Measurements from ENCODE around the gene MVD.

The MVD gene

DNA sequence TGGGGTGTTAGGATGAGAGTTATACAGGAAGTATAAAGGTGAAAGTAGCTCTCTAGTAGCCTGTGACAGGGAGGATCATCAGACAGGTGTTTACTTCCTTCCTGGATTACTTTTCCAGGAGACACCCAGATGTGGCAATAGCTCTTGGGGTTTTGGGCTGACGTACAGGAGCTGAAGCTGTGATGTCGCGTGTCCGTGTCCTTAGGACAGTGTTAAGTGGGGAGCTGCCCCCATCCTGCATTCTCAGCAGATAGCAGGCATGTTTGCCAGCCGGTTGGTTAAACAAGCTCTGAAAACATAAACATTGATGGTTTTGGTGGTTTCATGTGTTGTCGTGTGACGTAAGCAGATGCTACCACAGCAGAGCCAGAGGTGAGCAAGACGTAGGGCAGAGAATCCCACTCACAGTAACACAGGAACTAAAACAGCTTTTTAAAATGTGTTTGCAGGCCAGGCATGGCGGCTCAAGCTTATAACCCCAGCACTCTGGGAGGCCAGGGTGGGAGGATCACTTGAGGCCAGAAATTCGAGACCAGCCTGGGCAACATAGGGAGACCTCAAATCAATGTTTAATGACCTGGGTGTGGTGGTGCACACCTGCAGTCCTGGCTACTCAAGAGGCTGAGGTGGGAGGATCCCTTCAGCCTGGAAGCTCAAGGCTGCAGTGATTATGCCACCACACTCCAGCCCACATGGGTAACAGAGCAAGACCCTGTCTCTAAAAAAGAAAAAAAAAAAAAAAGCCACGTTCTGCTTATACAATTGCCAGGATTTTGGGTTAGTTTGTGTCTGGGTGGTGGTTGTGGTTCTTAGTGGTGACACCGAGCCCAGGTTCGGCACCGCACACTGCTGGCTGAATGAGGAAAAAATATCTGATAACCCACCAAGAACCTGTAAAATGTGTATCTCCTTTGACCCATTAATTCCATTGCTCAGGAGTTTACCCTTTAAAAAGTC is 42.8 kb downstream of the MVD start:
- peaks cover 3% of the 10 kb centered on the region; the same call in 1 of the 2 replicates for H4K20me1 ChIP-seq (ENCODE audit: low read depth, low read length)
- H3K4me3 ChIP-seq (ENCODE audit: insufficient read depth, low read length, poor library complexity, severe bottlenecking), result no peak overlapping the region
- H3F3A ChIP-seq (ENCODE audit: insufficient read depth), result no peaks in the 10 kb centered on the region
- no peak overlapping the region for H3K4me2 ChIP-seq (ENCODE audit: low read depth, low read length, poor library complexity, severe bottlenecking)
- H3K27me3 ChIP-seq (ENCODE audit: low read length), result no peaks in the 10 kb centered on the region
- H3K9me2 ChIP-seq (replicated peaks; ENCODE audit: insufficient read depth, low read length), result no peaks in the 10 kb centered on the region
- H3K27ac ChIP-seq (ENCODE audit: low read depth, low read length), result no peak overlapping the region
- H3K9ac ChIP-seq (ENCODE audit: low read length), result no peak overlapping the region
- H3K9me3 ChIP-seq (ENCODE audit: insufficient read depth, low read length), result no peaks in the 10 kb centered on the region
- H2AFZ ChIP-seq (ENCODE audit: low read depth, low read length, severe bottlenecking), result no peak overlapping the region
- no peaks in the 10 kb centered on the region for H3K36me3 ChIP-seq (ENCODE audit: low read length)
- TF ChIP-seq, protein P1, sequence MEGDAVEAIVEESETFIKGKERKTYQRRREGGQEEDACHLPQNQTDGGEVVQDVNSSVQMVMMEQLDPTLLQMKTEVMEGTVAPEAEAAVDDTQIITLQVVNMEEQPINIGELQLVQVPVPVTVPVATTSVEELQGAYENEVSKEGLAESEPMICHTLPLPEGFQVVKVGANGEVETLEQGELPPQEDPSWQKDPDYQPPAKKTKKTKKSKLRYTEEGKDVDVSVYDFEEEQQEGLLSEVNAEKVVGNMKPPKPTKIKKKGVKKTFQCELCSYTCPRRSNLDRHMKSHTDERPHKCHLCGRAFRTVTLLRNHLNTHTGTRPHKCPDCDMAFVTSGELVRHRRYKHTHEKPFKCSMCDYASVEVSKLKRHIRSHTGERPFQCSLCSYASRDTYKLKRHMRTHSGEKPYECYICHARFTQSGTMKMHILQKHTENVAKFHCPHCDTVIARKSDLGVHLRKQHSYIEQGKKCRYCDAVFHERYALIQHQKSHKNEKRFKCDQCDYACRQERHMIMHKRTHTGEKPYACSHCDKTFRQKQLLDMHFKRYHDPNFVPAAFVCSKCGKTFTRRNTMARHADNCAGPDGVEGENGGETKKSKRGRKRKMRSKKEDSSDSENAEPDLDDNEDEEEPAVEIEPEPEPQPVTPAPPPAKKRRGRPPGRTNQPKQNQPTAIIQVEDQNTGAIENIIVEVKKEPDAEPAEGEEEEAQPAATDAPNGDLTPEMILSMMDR (IDR thresholded peaks at IDR 0.05; ENCODE audit: insufficient read depth, low read length, poor library complexity, severe bottlenecking), result no peak
- no peak for TF ChIP-seq EZH2phosphoT487 (conservative IDR thresholded peaks at IDR 0.05; ENCODE audit: low read length)
- H3K79me2 ChIP-seq (ENCODE audit: insufficient read depth, low read length), result 0 out of 2 replicates have a peak, but pooled peaks cover 6% of the 10 kb centered on the region

DNA sequence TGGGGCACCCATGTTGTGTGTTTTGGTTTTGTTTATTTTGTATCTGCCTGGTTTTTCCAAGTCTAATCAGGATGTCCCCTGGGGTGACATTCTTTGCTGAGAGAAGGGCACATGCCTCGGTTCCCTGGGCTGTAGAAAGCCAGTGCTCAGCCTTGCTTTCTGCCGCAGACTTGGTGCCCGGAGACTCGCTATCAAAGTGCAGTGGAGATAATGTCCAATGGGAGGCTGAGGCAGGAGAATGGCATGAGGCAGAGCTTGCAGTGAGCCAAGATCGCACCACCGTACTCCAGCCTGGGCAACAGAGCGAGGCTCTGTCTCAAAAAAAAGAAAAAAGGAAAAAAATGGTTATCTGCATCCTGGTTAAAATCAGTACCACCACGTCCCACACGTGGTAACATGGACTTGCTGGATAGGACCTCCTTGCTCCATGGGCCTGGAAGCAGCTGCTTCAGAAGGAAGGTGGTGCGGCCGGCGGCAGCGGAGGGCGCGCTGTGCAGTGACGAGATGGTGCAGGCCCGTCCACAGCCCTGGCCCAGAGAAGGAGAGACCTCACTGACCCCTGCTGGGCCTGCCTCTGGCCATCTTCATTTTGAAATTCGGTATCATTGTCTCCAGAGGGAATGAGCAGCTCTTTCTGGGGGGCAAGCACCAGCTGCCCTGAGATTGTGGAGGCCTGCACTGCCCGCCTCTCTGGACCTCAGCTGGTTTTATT is 43.8 kb downstream of the MVD start:
- H3K27me3 ChIP-seq (ENCODE audit: low read length), result no peaks in the 10 kb centered on the region
- no peaks in the 10 kb centered on the region for H3K9me3 ChIP-seq (ENCODE audit: insufficient read depth, low read length)
- no peak overlapping the region for H2AFZ ChIP-seq (ENCODE audit: low read depth, low read length, severe bottlenecking)
- H3K9me2 ChIP-seq (replicated peaks; ENCODE audit: insufficient read depth, low read length), result no peaks in the 10 kb centered on the region
- no peaks in the 10 kb centered on the region for H3K36me3 ChIP-seq (ENCODE audit: low read length)
- no peaks in the 10 kb centered on the region for H3F3A ChIP-seq (ENCODE audit: insufficient read depth)
- no peak overlapping the region for H3K9ac ChIP-seq (ENCODE audit: low read length)
- H3K4me3 ChIP-seq (ENCODE audit: insufficient read depth, low read length, poor library complexity, severe bottlenecking), result no peak overlapping the region
- 0 out of 2 replicates have a peak, but pooled peaks cover 7% of the 10 kb centered on the region for H3K79me2 ChIP-seq (ENCODE audit: insufficient read depth, low read length)
- H3K4me2 ChIP-seq (ENCODE audit: low read depth, low read length, poor library complexity, severe bottlenecking), result no peak overlapping the region
- peaks cover 3% of the 10 kb centered on the region; the same call in 1 of the 2 replicates for H4K20me1 ChIP-seq (ENCODE audit: low read depth, low read length)
- H3K27ac ChIP-seq (ENCODE audit: low read depth, low read length), result no peak overlapping the region
- TF ChIP-seq EZH2phosphoT487 (conservative IDR thresholded peaks at IDR 0.05; ENCODE audit: low read length), result no peak
- TF ChIP-seq, protein P1 (IDR thresholded peaks at IDR 0.05; ENCODE audit: insufficient read depth, low read length, poor library complexity, severe bottlenecking), result no peak

DNA sequence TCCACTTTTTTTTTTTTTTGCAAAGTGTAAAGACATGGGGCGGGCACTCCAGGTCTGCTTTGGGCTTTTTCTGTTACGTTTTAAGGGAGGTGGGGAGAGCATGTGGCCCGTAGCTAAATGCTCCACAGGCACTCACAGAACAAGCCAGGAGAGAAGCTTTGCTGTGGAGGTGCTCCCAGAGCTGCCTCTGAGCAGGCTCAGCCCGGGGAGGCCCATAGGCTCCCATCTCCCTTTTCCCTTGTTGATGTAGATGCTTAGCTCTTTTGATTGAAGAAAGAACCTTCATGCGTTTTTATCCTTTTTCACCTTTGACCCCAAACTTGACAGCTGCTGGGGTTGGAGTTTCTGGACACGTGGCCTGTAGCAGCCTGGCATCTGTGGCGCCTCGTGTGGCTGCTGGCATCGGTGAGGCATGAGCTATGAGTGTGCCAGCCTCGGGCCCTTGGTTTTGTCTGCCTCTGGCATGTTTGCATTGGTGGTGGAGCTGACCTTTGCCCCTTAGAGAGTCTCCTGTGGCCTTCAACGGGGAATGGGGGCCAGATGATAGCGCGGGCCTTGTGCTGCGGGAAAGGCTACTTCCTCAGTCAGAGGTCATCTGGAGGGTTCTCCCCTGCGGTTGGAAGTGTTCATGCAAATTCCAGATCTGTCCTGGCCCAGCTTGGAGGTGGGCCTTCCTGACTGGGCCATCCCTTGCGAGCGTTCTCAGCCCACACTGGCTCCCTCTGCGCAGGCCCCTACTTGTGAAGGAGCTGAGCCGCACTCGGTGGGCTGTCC is 44.5 kb downstream of the MVD start:
- H3K27ac ChIP-seq (ENCODE audit: low read depth, low read length), result no peak overlapping the region
- no peaks in the 10 kb centered on the region for H3K27me3 ChIP-seq (ENCODE audit: low read length)
- H3K79me2 ChIP-seq (ENCODE audit: insufficient read depth, low read length), result 0 out of 2 replicates have a peak, but pooled peaks cover 7% of the 10 kb centered on the region
- H2AFZ ChIP-seq (ENCODE audit: low read depth, low read length, severe bottlenecking), result no peak overlapping the region
- no peak for TF ChIP-seq EZH2phosphoT487 (conservative IDR thresholded peaks at IDR 0.05; ENCODE audit: low read length)
- TF ChIP-seq, protein P1 (IDR thresholded peaks at IDR 0.05; ENCODE audit: insufficient read depth, low read length, poor library complexity, severe bottlenecking), result no peak
- peaks cover 3% of the 10 kb centered on the region; the same call in 1 of the 2 replicates for H4K20me1 ChIP-seq (ENCODE audit: low read depth, low read length)
- no peak overlapping the region for H3K9ac ChIP-seq (ENCODE audit: low read length)
- H3K36me3 ChIP-seq (ENCODE audit: low read length), result no peaks in the 10 kb centered on the region
- H3K4me3 ChIP-seq (ENCODE audit: insufficient read depth, low read length, poor library complexity, severe bottlenecking), result no peak overlapping the region
- no peaks in the 10 kb centered on the region for H3K9me3 ChIP-seq (ENCODE audit: insufficient read depth, low read length)
- H3K4me2 ChIP-seq (ENCODE audit: low read depth, low read length, poor library complexity, severe bottlenecking), result no peak overlapping the region
- H3K9me2 ChIP-seq (replicated peaks; ENCODE audit: insufficient read depth, low read length), result no peaks in the 10 kb centered on the region
- no peaks in the 10 kb centered on the region for H3F3A ChIP-seq (ENCODE audit: insufficient read depth)

All from SU-DHL-6 (cell line).